GM12865 (cell line): ENCODE data around the gene MRPL40.

ENCODE experiments used
- DNase-seq: peaks from one replicate; pipeline ENCODE4 v3.0.0; 2010; ENCODE audit warnings: low read depth
- H3K4me3 ChIP-seq: 2 replicates; pipeline ENCODE4 v1.5.1; 2011; ENCODE audit warnings: mild to moderate bottlenecking, low read depth, low read length, control low read depth
- TF ChIP-seq, protein P1 (sequence below): IDR thresholded peaks from 2 replicates; pipeline ENCODE4 v1.5.1; 2011; ENCODE audit warnings: low read length, control low read depth, low read depth, inconsistent platforms; ENCODE audit not compliant: insufficient read depth; ENCODE audit errors: missing control alignments

MRPL40 gene

DNA sequence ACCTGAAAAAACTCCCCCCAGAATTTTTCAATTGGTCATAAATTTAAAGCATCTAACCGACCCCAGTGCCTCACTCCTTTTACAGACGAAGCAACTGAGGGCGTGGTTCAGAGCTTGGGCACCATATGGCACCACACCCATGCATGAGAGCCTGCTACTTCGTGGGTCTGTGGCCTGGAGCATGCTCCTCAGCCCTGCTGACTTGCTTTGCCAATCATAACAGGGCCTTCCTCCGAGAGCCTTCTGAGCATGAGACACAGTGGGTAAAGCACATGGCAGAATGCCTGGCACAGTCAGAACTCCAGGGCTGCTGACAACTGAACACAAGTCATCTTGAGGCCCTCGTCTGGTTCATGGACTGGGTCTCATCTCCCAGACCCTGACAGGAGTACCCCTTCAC is 34.1 kb upstream of the MRPL40 start:
- DNase-seq: no peak
- TF ChIP-seq, protein P1, sequence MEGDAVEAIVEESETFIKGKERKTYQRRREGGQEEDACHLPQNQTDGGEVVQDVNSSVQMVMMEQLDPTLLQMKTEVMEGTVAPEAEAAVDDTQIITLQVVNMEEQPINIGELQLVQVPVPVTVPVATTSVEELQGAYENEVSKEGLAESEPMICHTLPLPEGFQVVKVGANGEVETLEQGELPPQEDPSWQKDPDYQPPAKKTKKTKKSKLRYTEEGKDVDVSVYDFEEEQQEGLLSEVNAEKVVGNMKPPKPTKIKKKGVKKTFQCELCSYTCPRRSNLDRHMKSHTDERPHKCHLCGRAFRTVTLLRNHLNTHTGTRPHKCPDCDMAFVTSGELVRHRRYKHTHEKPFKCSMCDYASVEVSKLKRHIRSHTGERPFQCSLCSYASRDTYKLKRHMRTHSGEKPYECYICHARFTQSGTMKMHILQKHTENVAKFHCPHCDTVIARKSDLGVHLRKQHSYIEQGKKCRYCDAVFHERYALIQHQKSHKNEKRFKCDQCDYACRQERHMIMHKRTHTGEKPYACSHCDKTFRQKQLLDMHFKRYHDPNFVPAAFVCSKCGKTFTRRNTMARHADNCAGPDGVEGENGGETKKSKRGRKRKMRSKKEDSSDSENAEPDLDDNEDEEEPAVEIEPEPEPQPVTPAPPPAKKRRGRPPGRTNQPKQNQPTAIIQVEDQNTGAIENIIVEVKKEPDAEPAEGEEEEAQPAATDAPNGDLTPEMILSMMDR: no peak
- H3K4me3 ChIP-seq: no peak overlapping the region

DNA sequence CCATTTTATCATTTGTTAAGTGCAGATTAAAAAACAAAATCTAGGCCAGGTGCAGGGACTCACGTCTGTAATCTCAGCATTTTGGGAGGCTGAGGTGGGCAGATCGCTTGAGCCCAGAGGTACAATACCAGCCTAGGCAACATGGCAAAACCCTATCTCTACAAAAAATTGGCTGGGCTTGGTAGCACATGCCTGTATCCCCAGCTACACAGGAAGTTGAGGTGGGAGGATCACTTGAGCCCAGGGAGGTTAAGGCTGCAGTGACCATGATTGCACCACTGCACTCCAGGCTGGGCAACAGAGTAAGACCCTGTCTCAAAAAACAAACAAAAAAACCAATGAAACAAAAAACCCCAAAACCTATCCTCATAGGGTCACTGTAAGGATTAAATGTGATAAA is 33.7 kb upstream of the MRPL40 start:
- DNase-seq: no peak
- no peak overlapping the region for H3K4me3 ChIP-seq
- TF ChIP-seq, protein P1: no peak

DNA sequence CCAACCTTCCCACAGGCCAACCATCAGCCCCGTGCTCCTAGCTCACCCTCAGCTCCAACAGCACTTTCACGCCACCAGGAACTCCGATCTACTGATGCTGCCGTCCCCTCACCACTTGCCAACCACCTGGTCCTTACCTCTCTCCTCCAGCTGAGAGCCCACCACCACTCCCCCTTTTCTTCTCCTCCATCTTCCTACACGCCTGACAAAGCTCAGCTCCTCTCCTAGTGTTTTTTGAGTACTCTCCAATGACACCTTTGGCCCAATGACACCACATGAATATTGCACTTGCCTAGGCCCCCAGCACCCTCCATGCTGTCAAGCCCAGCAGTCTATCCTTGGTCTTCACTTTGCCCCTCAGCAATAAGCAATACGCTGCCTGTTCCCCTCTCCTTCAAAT is 31.5 kb upstream of the MRPL40 start:
- TF ChIP-seq, protein P1: no peak
- H3K4me3 ChIP-seq: no peak overlapping the region
- DNase-seq: no peak

DNA sequence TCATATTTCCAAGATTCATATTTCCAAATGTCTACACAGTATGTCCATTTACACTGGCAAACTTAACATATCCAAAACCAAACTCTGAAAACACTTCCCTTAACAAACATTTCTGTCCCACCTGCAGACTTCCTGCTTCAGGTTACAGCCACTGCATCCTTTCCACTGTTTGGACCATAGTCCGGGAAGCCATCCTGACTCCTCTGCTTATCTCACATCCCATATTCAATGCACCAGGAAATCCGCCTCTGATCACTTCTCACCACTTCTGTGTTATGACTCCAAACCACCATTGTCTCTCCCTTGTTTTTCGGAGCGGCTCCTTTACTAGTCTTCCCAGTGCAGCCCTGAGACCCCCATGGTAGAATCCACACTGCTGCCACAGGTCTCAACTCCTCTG is 30.9 kb upstream of the MRPL40 start:
- H3K4me3 ChIP-seq: no peak overlapping the region
- TF ChIP-seq, protein P1: no peak
- no peak for DNase-seq

DNA sequence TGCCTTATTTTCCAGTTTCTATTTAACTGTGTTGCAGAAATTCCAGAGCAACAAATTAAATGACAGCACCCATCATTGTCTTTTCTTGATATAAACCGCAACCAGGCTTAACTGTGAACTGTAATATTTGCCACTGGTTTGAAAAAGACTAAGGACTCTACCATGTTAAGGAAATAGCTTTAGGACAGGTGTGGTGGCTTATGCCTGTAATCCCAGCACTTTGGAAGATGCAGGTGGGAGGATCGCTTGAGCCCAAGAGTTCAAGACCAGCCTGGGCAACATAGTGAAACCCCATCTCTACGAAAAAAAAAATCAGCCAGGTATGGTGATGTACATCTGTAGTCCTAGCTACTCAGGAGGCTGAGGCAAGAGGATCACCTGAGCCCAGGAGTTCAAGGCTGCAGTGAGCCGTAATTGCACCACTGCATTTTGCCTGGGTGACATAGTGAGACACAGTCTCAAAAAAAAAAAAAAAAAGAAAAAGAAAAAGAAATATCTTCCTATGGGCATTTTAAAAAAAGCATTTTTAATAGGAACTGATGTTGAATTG is 29.6 kb upstream of the MRPL40 start:
- DNase-seq: no peak
- TF ChIP-seq, protein P1: no peak

DNA sequence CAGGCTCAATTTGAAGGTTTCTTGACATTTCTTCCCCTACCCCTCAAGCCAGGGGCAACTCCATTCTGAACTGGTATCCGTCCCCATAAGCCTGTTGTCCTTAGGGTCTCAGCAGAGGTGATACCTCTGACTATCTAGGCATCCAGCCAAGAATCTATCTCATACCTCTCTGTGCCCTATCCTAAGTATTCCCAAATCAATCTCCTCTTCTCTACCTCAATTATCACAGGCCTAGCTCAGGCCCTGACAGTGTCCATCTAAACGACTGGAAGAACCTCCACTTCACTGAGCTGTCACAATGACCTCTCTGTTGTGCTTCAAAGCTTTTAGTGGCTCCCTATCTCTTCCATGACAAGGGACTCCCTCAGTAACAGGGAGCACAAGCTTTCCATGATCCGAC is 27.7 kb upstream of the MRPL40 start:
- TF ChIP-seq, protein P1: no peak
- no peak for DNase-seq

More for the DNA sequence above, 29.6 kb upstream of the MRPL40 start:
- no peak overlapping the region for H3K4me3 ChIP-seq

DNA sequence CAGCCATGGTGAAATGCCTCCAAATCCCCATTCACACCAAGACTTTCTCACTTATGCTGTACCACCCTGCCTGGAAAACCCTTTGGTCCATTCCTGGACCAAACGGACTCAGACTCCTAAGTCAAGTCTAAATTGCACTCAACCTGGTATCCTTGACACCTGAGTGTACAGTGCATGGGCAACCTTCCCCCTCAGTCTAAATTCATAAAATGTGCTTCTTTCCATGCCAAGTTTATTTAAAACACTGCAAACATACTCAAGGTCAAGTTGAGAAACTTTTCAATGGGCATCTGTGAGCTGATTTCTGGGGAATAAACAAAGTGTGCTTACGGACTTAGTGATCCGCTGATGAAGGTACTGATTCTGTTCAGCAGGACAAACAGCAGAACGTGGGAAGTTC is 27.2 kb upstream of the MRPL40 start:
- no peak for DNase-seq
- H3K4me3 ChIP-seq: no peak overlapping the region
- TF ChIP-seq, protein P1: no peak

More for the DNA sequence above, 27.7 kb upstream of the MRPL40 start:
- H3K4me3 ChIP-seq: no peak overlapping the region
